Colon (tissue), 2 donors: ENCODE data around the gene PCDHGA7.
"Not testable (repeated sequence)": the region's sequence is repeated elsewhere in the genome, so short reads cannot be mapped to it uniquely, and the experiment has no call there.

ENCODE experiments used
- FAIRE-seq: peaks from 2 replicates; lab custom pipeline; 2012; peaks lifted over from hg19 to GRCh38; lab: Jason Lieb, UNC
- donor health status: control.
- donor health status: control.

PCDHGA7 gene

DNA sequence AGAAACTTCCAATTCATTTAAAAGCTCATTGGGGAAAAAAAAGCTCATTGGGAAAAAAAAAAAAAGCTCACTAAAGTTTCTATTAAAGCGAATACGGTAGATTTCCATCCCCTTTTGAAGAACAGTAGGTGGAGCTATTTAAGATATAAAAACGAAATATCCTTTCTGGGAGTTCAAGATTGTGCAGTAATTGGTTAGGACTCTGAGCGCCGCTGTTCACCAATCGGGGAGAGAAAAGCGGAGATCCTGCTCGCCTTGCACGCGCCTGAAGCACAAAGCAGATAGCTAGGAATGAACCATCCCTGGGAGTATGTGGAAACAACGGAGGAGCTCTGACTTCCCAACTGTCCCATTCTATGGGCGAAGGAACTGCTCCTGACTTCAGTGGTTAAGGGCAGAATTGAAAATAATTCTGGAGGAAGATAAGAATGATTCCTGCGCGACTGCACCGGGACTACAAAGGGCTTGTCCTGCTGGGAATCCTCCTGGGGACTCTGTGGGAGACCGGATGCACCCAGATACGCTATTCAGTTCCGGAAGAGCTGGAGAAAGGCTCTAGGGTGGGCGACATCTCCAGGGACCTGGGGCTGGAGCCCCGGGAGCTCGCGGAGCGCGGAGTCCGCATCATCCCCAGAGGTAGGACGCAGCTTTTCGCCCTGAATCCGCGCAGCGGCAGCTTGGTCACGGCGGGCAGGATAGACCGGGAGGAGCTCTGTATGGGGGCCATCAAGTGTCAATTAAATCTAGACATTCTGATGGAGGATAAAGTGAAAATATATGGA, 48.0 kb downstream of the PCDHGA7 start, which contains the start of gene PCDHGA12:
Gene PCDHGA12 (plus strand): TSS at position 176 of the 782 bp plus-strand sequence. CDS start 253 bp downstream, at position 429.
- no peak for FAIRE-seq

DNA sequence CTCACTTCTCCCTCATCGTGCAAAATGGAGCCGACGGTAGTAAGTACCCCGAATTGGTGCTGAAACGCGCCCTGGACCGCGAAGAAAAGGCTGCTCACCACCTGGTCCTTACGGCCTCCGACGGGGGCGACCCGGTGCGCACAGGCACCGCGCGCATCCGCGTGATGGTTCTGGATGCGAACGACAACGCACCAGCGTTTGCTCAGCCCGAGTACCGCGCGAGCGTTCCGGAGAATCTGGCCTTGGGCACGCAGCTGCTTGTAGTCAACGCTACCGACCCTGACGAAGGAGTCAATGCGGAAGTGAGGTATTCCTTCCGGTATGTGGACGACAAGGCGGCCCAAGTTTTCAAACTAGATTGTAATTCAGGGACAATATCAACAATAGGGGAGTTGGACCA, 48.7 kb downstream of the PCDHGA7 start:
- FAIRE-seq, result no peak

DNA sequence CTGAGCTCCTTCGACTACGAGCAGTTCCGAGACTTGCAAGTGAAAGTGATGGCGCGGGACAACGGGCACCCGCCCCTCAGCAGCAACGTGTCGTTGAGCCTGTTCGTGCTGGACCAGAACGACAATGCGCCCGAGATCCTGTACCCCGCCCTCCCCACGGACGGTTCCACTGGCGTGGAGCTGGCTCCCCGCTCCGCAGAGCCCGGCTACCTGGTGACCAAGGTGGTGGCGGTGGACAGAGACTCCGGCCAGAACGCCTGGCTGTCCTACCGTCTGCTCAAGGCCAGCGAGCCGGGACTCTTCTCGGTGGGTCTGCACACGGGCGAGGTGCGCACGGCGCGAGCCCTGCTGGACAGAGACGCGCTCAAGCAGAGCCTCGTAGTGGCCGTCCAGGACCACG, 49.8 kb downstream of the PCDHGA7 start:
- FAIRE-seq, result not testable (repeated sequence)

DNA sequence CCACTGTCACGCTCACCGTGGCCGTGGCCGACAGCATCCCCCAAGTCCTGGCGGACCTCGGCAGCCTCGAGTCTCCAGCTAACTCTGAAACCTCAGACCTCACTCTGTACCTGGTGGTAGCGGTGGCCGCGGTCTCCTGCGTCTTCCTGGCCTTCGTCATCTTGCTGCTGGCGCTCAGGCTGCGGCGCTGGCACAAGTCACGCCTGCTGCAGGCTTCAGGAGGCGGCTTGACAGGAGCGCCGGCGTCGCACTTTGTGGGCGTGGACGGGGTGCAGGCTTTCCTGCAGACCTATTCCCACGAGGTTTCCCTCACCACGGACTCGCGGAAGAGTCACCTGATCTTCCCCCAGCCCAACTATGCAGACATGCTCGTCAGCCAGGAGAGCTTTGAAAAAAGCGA, 50.2 kb downstream of the PCDHGA7 start:
- not testable (repeated sequence) for FAIRE-seq

DNA sequence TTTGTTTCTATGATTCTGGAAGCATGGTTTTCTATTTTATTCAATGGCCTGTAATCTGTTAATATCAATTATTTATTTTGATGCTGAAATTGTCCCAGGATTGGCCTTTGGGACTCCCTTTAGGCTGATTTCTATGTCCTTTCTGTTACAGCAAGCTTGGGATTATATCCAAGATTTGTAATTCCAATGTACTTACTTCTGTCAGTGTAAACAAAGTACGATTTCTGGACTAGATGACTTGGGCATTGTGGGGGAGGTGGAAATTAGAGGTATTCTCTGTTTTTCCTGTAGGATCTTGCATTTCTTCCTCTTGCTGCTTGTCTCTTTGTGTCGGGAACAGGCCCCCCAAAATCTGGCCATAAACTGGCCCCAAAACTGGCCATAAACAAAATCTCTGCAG, 51.5 kb downstream of the PCDHGA7 start:
- no peak for FAIRE-seq
